HG03045 (cell line): Measurements from ENCODE around the gene TNPO2.
A peak's percentile ranks its signal among the peaks of the same experiment; 100 is the strongest.
"Not testable (repeated sequence)": the region's sequence is repeated elsewhere in the genome, so short reads cannot be mapped to it uniquely, and the experiment has no call there.

Experiments
- ATAC-seq: cut with Tn5 transposase; IDR thresholded peaks from one replicate; pipeline ENCODE4 v1.9.1; 2021; ENCODE audit warnings: mild to moderate bottlenecking, moderate library complexity; ENCODE audit not compliant: unreplicated experiment

Gene TNPO2

DNA sequence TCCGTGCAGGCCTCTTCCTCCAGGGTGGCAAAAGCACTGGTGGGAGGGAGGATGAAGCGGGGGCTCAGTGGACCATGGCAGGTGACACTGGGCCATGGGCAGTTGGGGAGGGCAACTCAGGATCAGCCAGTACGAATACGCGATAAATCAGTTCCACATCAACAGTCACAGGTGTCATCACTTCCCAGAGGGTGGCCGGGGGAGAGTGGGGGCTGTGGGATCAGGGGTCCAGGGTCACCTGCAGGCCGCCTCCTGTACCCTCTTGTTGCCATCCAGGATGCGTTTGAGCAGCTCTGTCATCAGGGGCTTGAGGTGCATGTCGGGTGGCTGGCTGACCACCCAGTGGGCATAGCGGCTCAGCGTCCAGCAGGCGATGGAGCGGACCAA lies 17.4 kb downstream of the TNPO2 start:
- no peak for ATAC-seq

GRCh38 chr19:12705654-12706331 lies 17.9 kb downstream of the TNPO2 start:
- ATAC-seq = no peak

GRCh38 chr19:12705169-12705568 lies 18.6 kb downstream of the TNPO2 start:
- no peak for ATAC-seq

DNA sequence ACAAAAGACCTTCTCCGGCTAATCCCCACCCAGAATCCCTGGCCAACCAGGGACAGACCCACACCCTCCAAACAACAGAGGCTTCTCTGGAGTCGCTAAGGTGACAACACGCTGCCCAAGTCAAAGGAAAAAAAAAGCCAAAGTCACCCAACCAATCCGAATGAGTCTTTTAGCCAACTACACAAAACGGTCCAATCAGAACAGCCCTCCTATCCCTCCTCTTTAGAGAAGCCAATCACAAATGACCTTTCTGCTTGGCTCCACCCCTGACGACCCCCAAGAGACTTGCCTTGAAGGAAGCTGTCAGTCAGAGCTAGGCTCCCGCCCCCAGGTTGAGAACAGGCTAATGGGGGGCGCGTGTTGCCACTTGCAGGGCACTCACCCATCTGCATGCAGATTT lies 20.7 kb downstream of the TNPO2 start:
- no peak for ATAC-seq

DNA sequence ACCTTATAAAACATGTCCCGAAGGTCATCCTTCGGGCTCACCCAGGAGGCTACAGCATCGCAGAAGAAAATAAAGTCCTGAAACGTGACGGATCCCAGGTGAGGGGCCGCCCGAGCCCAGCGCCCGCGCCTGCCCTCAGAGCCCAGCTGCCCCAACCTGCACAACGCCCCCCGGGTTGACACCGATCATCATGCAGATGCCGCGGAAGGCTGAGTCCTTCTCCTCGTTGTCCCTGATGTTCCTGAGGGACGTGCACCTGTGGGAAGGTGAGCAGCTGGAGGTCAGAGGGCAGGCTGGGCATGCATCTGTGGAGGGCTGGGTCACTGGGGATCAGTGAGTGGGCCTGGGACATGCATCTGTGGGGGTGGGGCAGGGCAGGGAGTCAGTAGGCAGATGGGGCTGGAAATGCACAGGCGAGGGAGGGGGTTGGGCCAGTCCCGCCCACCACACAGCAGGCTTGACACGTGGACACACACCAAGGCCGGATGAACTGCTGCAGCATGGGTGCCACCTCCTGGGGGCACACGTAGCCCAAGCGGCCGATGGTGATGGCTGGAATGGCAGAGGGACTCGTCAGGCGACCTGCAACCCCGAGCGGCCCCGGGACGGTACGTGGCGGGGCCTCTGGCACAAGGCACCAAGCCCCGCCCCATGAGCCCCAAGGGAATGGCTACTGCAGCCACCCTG lies 22.0 kb downstream of the TNPO2 start:
- ATAC-seq = no peak

DNA sequence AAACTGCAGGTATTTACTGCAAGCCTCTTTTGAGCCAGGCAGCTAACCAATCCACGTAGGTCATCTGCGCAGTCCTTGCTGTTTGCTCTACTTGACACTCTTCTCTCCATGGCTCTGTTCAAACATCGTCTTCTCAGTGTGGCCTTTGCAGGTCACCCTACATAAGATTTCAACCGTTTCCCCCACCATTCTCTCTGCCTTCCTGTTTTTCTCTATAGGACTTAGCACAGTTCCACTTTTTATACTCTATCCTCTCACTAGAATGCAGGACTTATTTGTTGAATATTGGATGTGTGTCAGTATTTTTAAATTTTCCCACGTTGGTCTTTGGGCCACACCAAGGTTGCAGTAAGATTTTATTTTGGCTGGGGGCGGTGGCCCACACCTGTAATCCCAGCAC lies 25.6 kb downstream of the TNPO2 start:
- ATAC-seq = no peak

GRCh38 chr19:12697425-12697824 lies 26.3 kb downstream of the TNPO2 start:
- ATAC-seq = not testable (repeated sequence)

GRCh38 chr19:12696366-12697335 lies 27.1 kb downstream of the TNPO2 start, which contains the start of gene FBXW9:
Gene FBXW9 (minus strand): TSS chr19:12696631. CDS start chr19:12696581, 50 bp downstream.
- peak; percentile 75 for ATAC-seq

GRCh38 chr19:12695997-12696365 lies 27.8 kb downstream of the TNPO2 start:
- peak; percentile 23 for ATAC-seq

DNA sequence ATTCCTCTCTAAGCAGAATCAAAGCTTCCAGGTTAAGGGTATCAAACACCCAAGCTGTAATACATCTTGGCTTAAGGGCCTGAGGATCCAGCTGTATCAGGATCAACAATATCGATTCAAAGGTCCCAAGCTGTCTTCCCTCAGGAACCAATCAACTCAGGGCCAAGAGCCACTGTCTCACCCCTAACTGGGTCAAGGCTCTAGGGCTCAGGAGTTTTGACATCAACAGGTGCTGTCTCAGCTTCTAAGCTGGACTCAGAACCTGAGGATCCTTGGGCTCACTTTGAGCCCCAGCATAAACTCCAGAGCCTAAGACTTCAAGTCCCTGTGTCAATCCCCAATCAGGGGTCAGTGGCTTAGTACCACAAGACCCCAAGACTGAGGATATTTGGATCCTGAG lies 28.2 kb downstream of the TNPO2 start:
- no peak for ATAC-seq

GRCh38 chr19:12695096-12695495 lies 28.6 kb downstream of the TNPO2 start:
- no peak for ATAC-seq

GRCh38 chr19:12694641-12695040 lies 29.1 kb downstream of the TNPO2 start:
- no peak for ATAC-seq

DNA sequence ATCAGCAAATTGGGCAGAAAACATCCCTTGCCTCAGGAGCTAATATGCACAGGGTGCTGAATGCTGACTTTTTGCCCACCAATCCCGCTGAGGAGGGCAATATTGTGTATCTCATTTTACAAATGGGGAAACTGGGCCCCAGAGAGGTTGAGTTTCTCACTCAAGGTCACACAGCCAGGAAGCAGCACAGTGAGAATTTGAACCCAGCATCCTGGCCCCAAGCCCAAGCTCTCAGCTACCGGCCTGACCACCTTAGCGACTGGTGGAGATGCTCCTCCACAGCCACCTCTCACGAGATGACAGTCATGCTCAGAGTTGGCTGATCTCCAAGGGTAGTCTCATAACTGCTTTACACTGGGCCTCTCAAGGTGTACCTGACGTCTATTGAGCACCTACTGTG lies 30.8 kb downstream of the TNPO2 start:
- no peak for ATAC-seq

DNA sequence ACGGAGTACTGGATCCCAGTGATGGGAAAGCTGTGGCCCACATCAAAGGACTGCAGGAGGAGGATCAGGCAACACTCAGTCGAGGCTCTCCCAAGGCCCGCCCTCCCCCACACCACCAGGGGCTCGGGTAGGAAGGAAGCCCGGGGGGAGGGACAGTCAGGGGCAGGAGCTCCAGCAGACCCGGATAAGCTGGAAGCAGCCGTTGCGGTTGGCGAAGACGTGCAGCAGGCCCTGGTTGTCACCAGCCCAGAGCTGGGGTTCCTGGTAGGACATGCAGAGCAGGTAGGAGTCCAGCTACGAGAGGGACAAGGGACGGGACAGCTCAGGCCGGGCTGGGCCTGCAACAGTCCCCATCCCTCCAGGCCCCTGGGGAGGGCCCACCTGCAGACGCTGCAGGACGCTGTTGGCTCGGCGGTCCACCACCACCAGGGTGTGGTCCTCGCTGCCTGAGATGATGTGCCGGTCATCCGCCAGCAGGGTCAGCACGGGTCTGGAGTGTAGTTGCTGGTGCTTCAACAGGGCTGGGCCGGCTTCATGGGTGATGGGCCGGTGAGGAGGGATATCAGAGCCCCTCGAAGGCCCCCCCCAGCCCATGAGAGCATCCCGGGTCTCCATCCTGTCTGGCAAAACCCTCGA lies 34.0 kb downstream of the TNPO2 start:
- ATAC-seq = no peak

- ATAC-seq = no peak
Measured at GRCh38 chr19:12689012-12689411, 34.7 kb downstream of the TNPO2 start.

DNA sequence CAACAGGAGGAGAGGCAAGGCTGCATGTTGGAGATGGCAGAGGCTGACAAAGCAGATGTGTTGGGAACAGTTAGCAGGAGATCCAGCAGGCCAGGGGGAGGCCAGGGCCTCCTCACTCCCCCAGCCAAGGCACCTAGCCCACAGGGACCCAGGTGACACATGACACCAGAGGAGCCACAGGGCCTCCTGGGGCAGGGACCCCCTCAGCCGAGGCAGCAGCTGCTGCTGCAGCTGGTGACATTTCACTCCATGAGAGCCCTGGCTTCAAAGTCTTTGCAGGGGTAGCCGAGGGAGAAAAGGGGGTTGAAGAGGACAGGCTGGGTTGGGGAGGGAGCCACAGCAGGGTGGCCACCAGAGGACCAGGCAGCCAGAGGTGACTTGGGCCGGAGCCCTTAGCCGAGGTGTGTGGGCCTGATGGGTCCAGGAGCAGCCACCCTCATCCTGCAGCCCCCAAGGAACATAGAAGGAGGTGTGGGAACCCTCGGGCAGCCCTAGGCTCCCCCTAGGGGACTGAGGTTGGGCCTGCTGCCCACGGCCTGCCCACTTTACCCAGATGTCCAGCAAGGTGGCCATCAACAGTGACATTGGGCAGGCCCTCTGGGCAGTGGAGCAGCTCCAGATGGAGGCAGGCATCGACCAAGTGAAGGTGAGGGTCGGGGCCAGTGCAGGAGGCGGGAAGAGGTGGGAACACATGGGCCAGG lies 36.1 kb downstream of the TNPO2 start, which contains the start of gene GNG14:
Gene GNG14, plus strand, starts transcription at position 503 of the 701 bp plus-strand sequence. Its CDS starts 51 bp downstream, at position 554.
- no peak for ATAC-seq

- no peak for ATAC-seq
Measured at GRCh38 chr19:12685831-12686230, 37.9 kb downstream of the TNPO2 start.

GRCh38 chr19:12681074-12681987 lies 42.4 kb downstream of the TNPO2 start, which contains the start of gene DHPS:
Gene DHPS (minus strand): TSS chr19:12681880. CDS start chr19:12681766, 114 bp downstream.
- ATAC-seq = peak; percentile 66

DNA sequence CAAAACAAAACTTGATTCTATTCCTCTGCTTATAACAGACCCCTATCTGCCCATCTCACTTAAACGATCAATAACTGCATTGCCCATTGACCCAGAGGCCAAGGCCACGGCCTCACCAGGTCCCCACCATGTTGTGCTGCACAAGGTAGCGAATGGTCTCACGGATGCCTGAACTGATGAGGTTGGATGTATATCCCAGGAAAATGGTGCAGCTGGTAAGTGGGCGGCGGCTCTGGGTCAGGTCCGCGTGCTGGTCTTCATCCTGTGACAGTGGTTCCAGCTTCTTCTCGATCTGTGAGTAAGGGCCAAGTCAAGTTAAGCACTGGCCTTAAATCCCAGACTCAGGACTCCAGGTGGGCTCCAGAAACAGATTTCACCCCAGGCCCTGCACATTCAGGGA lies 43.7 kb downstream of the TNPO2 start:
- ATAC-seq = no peak
